Subcutaneous adipose tissue (tissue), 4 donors: ENCODE measurements around the gene LRP4. TPM values are rescaled to one million over a fixed set of nuclear protein-coding genes. Genes with fewer than 3 reads are reported as not detected.

Experiments used
- total RNA-seq, 4 donors: library from RNA; depleted of rRNA; stranded (reverse); fragments of >200 nt; gene quantifications; one replicate each; pipeline ENCODE4 v1.1.0, GENCODE V29; 2016
- TF ChIP-seq, protein P1 (sequence below): fragments of 450-650 bp; IDR thresholded peaks from one replicate; pipeline ENCODE4 v1.5.1; 2016; ENCODE audit warnings: low read depth, mild to moderate bottlenecking, control low read depth, antibody characterized with exemption, moderate library complexity

LRP4 gene
- 1 to 10 TPM; 2.9 to 5.1 (median 3.8) TPM for total RNA-seq

GRCh38 chr11:46918083-46918787, at the start of gene LRP4:
Gene LRP4, minus strand, starts transcription at chr11:46918550. Its CDS starts 171 bp downstream, at chr11:46918379.
- TF ChIP-seq, protein P1, sequence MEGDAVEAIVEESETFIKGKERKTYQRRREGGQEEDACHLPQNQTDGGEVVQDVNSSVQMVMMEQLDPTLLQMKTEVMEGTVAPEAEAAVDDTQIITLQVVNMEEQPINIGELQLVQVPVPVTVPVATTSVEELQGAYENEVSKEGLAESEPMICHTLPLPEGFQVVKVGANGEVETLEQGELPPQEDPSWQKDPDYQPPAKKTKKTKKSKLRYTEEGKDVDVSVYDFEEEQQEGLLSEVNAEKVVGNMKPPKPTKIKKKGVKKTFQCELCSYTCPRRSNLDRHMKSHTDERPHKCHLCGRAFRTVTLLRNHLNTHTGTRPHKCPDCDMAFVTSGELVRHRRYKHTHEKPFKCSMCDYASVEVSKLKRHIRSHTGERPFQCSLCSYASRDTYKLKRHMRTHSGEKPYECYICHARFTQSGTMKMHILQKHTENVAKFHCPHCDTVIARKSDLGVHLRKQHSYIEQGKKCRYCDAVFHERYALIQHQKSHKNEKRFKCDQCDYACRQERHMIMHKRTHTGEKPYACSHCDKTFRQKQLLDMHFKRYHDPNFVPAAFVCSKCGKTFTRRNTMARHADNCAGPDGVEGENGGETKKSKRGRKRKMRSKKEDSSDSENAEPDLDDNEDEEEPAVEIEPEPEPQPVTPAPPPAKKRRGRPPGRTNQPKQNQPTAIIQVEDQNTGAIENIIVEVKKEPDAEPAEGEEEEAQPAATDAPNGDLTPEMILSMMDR: no peak

- TF ChIP-seq, protein P1: no peak
These were observed 49.6 kb upstream of the LRP4 start for GRCh38 chr11:46967962-46968361.

GRCh38 chr11:46966773-46967172, 48.4 kb upstream of the LRP4 start:
- TF ChIP-seq, protein P1: no peak

- TF ChIP-seq, protein P1: no peak
These were observed 45.5 kb upstream of the LRP4 start for GRCh38 chr11:46963844-46964243.

DNA sequence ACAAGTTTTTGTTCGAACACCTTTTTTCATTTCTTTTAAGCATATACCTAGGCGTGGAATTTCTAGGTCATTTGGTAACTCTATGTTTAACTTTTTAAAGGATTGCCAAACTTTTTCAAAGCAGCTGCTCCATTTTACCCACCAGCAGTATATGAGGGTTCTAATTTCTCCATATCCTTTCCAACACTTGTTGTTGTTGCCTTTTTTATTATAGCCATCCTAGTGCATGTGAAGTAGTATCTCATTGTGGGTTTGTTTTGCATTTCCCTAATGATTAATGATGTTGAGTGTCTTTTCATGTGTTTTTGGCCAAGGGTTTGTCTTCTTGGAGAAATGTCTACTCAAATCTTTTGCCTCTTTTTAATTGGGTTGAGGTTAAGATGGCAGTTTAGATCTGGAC, 42.7 kb upstream of the LRP4 start:
- TF ChIP-seq, protein P1: no peak

DNA sequence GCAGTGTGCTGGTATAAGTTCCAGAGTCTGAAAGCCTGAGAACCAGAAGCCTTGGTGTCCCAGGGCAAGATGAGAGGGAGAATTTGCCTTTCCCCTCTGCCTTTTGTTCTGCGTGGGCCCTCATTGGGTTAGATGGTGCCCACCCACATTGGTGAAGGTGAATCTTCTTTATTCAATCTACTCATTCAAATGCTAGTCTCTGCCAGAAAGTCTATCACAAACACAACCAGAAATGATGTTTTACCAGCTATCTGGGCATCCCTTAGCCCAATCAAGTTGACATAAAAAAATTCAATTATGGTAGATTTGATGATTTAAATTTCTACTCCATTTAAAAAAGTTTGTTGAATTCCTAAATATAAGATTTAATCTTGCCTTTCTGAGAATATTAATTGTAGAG, 40.4 kb upstream of the LRP4 start:
- TF ChIP-seq, protein P1: no peak

DNA sequence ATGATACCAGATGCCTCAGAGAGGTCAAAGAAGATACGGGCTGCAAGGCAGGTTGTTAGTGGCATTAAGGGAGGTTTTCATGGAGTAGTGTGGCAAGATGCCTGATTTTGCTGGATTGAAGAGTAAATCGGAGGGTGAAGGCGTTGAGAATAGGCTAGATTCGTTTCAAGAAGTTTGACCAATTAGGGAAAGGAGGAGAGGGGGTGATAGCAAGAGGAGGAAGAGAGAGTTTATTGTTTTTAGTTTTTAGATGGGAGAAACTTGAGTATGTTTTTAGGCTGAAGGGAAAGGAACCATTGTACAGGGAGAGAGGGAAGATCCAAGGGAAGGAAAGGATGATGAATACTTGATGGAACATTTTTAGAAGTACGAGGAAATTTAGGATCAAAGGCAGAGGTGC, 34.7 kb upstream of the LRP4 start:
- TF ChIP-seq, protein P1: no peak
